ENCODE results near the gene C16orf96. TPM values are rescaled to one million over a fixed set of nuclear protein-coding genes. Genes with fewer than 3 reads are reported as not detected.

The C16orf96 gene
- total RNA-seq, 1 experiment from 2014 or later, result 0.15 TPM

DNA sequence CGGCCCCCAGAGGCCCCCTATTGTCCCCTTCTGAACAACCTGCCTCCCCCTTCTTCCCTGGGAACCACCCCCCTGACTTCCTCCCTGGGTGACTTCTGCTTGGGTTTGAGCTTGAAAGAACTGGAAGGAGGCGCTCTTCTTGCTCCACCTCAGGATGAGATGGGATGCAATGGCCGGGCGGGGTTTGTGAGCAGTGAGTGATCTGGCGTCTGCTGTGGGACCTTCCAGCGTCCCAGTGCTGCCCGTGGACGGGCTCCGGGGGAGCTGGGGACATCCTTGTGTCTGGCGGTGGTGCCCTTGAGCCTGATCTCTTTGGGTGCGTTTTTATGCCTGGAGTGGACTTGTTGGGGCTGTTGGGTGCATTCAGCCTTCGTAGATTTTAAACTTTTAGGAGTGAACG, 80.1 kb downstream of the C16orf96 start:
- no peak for ATAC-seq
- in situ Hi-C loops (cut with HindIII; ENCODE audit: low pct_unique_long_range_greater_than_20kb, low sequenced_read_pairs), result no loop called here

GRCh38 chr16:4637501-4638166, 81.5 kb downstream of the C16orf96 start:
- intact Hi-C loops (cut with micrococcal nuclease; ENCODE audit: unreplicated experiment) (no loop called here), in situ Hi-C loops (cut with HindIII; ENCODE audit: low pct_unique_long_range_greater_than_20kb, low sequenced_read_pairs) (no loop called here)
- DNase-seq (ENCODE audit: low read depth, low spot score), result no peak
- no peaks in the 10 kb centered on the region for H3K9me3 ChIP-seq (ENCODE audit: control insufficient read depth, insufficient read depth, low read depth, low read length)
- H3K27ac ChIP-seq (ENCODE audit: low read length), result no peak overlapping the region
- TF ChIP-seq CTCF (IDR thresholded peaks at IDR 0.05) (no peak), POLR2AphosphoS5 (IDR thresholded peaks at IDR 0.05; ENCODE audit: low read depth, low read length) (no peak), TCF7L2 (IDR thresholded peaks at IDR 0.05; ENCODE audit: low read depth, low read length) (no peak), SIN3A (IDR thresholded peaks at IDR 0.05; ENCODE audit: borderline replicate concordance, insufficient read depth, low read depth, low read length) (no peak), REST (IDR thresholded peaks at IDR 0.05; ENCODE audit: insufficient read depth in 1 of 2, low read depth in 2 of 2, low read length in 1 of 2) (no peak)
- ChIA-PET CTCF (no interaction called here), POLR2A (no interaction called here)
- no peaks in the 10 kb centered on the region for H3K4me1 ChIP-seq (ENCODE audit: control insufficient read depth, insufficient read depth, low read length)
- H3K27me3 ChIP-seq (ENCODE audit: control insufficient read depth, insufficient read depth, low read length), result no peaks in the 10 kb centered on the region
- no peak overlapping the region for H3K4me3 ChIP-seq (ENCODE audit: low read depth in 2 of 2, low read length in 2 of 2)
- no peaks in the 10 kb centered on the region for H3K36me3 ChIP-seq (ENCODE audit: control insufficient read depth, insufficient read depth, low read length)
- BruUV-seq (replicated peaks), result no TSS peak
- ATAC-seq, result no peak

More for the DNA sequence above, 80.1 kb downstream of the C16orf96 start:
- Histone ChIP-seq H3K27me3 (ENCODE audit: control insufficient read depth, insufficient read depth, low read length) (no peaks in the 10 kb centered on the region), H3K4me1 (ENCODE audit: control insufficient read depth, insufficient read depth, low read length) (no peaks in the 10 kb centered on the region), H3K36me3 (ENCODE audit: control insufficient read depth, insufficient read depth, low read length) (no peaks in the 10 kb centered on the region), H3K4me3 (ENCODE audit: low read depth in 2 of 2, low read length in 2 of 2) (no peak overlapping the region), H3K9me3 (ENCODE audit: control insufficient read depth, insufficient read depth, low read depth, low read length) (no peaks in the 10 kb centered on the region; the same call in 1 of the 2 replicates), H3K27ac (ENCODE audit: low read length) (no peak overlapping the region)
- CTCF ChIA-PET, result no interaction called here
- intact Hi-C loops (cut with micrococcal nuclease; ENCODE audit: unreplicated experiment), result no loop called here
- no TSS peak for BruUV-seq (replicated peaks)
- DNase-seq (ENCODE audit: low read depth, low spot score), result no peak
- POLR2A ChIA-PET, result interaction anchor here (0.6 to 0.7 kb wide), 2 partner anchors 9 to 873 kb away, joined by 3 to 5 read pairs; no protein-coding TSS in a partner anchor
- no peak for TF ChIP-seq POLR2AphosphoS5 (IDR thresholded peaks at IDR 0.05; ENCODE audit: low read depth, low read length)

DNA sequence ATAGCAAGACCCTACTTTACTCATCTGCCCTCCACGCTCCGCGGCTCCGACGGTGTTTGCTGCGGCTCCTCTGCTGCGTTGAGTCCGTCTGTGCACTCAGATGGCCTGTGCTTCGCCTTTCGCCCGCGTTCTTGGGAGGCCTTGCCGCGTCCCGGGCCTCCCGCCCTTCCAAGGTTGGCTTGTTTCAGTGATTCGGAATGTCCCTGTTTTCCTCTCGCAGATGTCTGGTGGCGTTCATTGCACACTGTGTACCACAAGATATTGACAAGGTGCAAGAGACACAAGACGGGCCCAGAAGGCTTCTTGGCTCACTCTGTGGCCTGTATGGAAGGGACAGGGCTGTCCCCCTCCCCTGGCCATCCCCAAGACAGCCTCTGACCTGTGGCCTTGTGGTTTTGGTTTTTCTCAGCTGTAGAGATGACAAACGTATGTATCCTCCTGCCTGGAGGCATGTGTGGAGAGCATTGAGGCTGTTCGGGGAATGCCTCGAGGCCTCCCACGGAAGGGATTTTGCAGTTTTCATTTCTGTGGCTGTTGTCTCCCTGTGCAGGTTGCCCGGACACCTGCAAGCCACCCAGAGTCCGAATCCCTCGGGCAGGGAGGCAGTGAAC, 83.9 kb downstream of the C16orf96 start:
- no peak overlapping the region for H3K27ac ChIP-seq (ENCODE audit: low read length)
- in situ Hi-C loops (cut with HindIII; ENCODE audit: low pct_unique_long_range_greater_than_20kb, low sequenced_read_pairs) (no loop called here), intact Hi-C loops (cut with micrococcal nuclease; ENCODE audit: unreplicated experiment) (no loop called here)
- DNase-seq (ENCODE audit: low read depth, low spot score) (no peak), ATAC-seq (peak; percentile 20)
- POLR2A ChIA-PET, result interaction anchor here (0.5 kb wide), 1 partner anchor 24 kb away, joined by 3 read pairs; no protein-coding TSS in a partner anchor
- no peak overlapping the region for H3K4me3 ChIP-seq (ENCODE audit: low read depth in 2 of 2, low read length in 2 of 2)
- no peaks in the 10 kb centered on the region for H3K9me3 ChIP-seq (ENCODE audit: control insufficient read depth, insufficient read depth, low read depth, low read length)
- no TSS peak for BruUV-seq (replicated peaks)
- no peak for TF ChIP-seq CTCF (IDR thresholded peaks at IDR 0.05)
- TF ChIP-seq TCF7L2 (IDR thresholded peaks at IDR 0.05; ENCODE audit: low read depth, low read length), result no peak
- no peak for TF ChIP-seq POLR2AphosphoS5 (IDR thresholded peaks at IDR 0.05; ENCODE audit: low read depth, low read length)
- TF ChIP-seq REST (IDR thresholded peaks at IDR 0.05; ENCODE audit: insufficient read depth in 1 of 2, low read depth in 2 of 2, low read length in 1 of 2), result no peak
- no peak for TF ChIP-seq SIN3A (IDR thresholded peaks at IDR 0.05; ENCODE audit: borderline replicate concordance, insufficient read depth, low read depth, low read length)
- no peaks in the 10 kb centered on the region for H3K27me3 ChIP-seq (ENCODE audit: control insufficient read depth, insufficient read depth, low read length)
- CTCF ChIA-PET, result no interaction called here
- no peaks in the 10 kb centered on the region for H3K4me1 ChIP-seq (ENCODE audit: control insufficient read depth, insufficient read depth, low read length)
- H3K36me3 ChIP-seq (ENCODE audit: control insufficient read depth, insufficient read depth, low read length), result no peaks in the 10 kb centered on the region

Measured in Panc1 (cell line).